Dermis microvascular lymphatic vessel endothelial cell (primary cell): Measurements from ENCODE around the gene MUC21. TPM values are rescaled to one million over a fixed set of nuclear protein-coding genes. Genes with fewer than 3 reads are reported as not detected.
"Not testable (repeated sequence)": the region's sequence is repeated elsewhere in the genome, so short reads cannot be mapped to it uniquely, and the experiment has no call there.

Experiments
- DNase-seq, 2 donors: peaks; one replicate each; pipeline versions ENCODE4 v3.0.0 to v3.0.0-alpha.2; 2010; ENCODE audit warnings: low read depth in 2 of 2
- total RNA-seq: library from RNA; depleted of rRNA; stranded (reverse); fragments of >200 nt; gene quantifications from 2 replicates; pipeline ENCODE4 v1.2.1, GENCODE V29; 2014

Gene MUC21
- total RNA-seq, 1 donor from 2014 or later, result not detected

DNA sequence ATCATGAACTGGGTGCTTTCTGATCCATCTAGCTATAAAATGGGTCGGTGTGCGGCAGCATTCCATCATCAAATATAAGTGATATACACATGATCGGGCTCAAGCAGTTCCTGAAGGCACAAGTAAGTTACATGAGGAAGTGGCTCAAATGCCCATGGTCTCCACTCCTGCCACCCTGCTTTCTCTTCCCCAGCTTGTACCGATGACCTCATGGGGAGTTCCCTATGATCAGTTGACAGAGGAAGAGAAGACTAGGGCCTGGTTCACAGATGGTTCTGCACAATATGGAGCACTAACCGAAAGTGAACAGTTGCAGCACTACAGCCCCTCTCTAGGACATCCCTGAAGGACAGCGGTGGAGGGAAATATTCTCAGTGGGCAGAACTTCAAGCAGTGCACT, 14.3 kb upstream of the MUC21 start:
- not testable (repeated sequence) for DNase-seq

DNA sequence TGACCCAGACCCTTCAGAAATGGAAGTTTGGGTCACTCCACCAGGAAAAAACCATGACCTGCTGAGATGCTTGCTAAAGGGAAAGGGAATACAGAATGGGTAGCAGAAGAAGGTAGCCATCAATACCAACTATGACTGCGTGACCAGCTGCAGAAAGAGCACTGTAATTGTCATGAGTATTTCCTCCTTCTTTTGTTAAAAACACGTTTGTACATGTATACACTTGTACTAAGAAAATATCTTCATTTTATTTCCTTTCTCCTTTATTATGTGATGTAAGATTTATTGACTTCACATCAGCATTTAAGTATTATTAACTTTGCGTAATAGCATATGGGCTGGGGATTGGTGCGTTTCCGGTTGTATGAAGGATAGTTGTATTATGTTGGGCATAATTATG, 12.6 kb upstream of the MUC21 start:
- no peak for DNase-seq

DNA sequence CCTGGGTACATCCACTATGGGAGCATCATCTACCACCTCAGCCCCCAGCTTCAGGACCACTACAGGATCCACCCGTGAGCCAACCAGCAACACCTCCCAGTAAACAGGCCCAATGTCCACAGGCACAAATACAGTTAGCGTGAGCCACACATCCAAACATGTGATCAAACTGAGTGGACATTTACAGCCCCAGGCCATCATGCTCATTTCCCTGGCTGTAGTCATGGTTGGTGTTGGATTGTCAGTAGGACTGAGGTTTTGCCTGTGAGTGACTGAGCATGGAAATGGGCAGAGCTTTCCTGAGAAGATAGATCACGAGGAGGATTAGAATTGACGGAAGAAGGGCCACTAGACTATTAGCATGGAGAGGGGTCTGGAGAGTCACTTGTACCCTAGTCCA, 10.7 kb upstream of the MUC21 start:
- DNase-seq, result no peak

GRCh38 chr6:30974490-30975252, 8.8 kb upstream of the MUC21 start:
- DNase-seq, result no peak

- DNase-seq, result no peak
Measured at GRCh38 chr6:30979141-30979540, 4.4 kb upstream of the MUC21 start.

DNA sequence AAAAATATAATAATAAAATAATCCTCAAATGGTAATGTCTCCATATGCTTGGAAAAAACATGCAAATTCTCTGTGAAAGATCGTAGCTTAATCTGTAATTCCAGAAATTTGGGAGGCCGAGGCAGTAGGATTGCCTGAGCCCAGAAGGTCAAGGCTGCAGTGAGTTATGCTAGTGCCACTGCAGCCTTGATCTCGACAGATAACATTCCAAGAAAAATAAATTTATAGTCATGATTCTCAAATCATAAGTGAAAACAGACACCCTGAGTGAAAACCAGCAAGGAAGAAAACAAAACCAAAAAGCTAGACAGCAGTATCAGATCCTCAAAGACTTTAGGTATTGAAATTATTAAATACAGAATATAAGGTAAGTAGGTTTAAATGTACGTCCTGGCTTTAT, 3.8 kb upstream of the MUC21 start:
- DNase-seq, result no peak

GRCh38 chr6:30981942-30982772, 1.4 kb upstream of the MUC21 start:
- peak; percentile 9 to 36 for DNase-seq

DNA sequence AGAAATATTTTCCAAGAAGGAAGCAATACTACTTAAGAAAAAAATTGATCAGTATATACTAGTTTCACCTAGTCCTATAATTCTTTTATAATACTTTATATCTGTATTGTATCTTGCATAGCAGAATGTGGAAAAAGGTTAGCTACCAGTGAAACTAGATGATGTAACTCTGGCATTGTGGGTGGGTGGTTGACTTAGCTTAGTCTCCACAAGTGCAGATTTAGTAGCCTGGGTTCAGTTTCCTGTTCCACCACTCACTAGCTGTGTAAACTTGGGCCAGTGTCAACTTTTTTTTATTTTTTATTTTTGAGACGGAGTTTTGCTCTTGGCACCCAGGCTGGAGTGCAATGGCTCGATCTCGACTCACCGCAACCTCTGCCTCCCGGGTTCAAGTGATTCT, 2.0 kb downstream of the MUC21 start:
- no peak for DNase-seq

DNA sequence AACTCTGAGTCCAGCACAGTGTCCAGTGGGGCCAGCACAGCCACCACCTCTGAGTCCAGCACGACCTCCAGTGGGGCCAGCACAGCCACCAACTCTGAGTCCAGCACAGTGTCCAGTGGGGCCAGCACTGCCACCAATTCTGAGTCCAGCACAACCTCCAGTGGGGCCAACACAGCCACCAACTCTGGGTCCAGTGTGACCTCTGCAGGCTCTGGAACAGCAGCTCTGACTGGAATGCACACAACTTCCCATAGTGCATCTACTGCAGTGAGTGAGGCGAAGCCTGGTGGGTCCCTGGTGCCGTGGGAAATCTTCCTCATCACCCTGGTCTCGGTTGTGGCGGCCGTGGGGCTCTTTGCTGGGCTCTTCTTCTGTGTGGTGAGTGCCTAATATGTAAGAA, 3.8 kb downstream of the MUC21 start:
- DNase-seq, result no peak

- no peak for DNase-seq
Measured at GRCh38 chr6:30988209-30988825, 4.8 kb downstream of the MUC21 start.

- peak in 1 of 2 donors; percentile 14 for DNase-seq
Measured at GRCh38 chr6:30990422-30991086, 7.0 kb downstream of the MUC21 start.

- DNase-seq, result no peak
Measured at GRCh38 chr6:30991891-30992290, 8.4 kb downstream of the MUC21 start.

DNA sequence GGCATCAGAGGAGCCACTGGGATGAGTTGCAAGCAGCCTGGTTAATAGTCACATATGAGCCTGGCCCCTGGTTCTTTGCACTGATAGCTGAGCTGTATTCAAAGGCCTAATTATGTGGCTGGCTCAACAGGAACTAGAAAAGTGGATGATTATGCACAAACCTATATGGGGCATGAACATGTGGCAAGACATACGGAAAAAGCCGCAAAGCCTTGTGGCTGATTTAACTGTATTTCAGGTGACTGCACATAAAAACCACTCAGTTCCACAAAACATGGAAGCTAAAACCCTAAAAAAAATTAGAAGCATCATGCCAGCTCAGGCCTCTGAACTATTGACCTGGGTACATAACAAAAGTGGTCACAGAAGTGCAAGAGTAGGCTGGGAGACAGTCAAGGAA, 13.8 kb downstream of the MUC21 start:
- no peak for DNase-seq

DNA sequence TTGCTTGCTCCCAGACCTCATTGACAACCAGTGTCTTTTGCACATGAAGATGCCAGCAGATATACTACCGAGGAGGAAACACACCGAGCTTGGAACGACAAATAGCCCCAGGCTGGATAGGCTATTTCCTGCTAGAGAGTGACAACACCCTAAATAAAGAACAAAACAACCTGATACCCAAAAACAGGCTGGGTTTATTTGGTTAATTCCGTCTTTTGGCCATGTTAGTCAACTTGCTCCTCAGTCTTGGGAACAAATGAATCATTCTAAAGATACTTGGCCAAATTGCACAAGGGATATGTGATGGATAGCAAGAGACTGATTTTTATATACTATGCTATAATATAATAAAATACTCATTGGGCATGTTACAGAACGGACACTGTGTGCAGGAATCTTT, 15.3 kb downstream of the MUC21 start:
- no peak for DNase-seq

GRCh38 chr6:31000067-31000860, 16.7 kb downstream of the MUC21 start:
- DNase-seq, result not testable (repeated sequence)

- DNase-seq, result no peak
Measured at GRCh38 chr6:31001281-31001888, 17.9 kb downstream of the MUC21 start.

GRCh38 chr6:31002471-31002870, 19.0 kb downstream of the MUC21 start:
- DNase-seq, result no peak

DNA sequence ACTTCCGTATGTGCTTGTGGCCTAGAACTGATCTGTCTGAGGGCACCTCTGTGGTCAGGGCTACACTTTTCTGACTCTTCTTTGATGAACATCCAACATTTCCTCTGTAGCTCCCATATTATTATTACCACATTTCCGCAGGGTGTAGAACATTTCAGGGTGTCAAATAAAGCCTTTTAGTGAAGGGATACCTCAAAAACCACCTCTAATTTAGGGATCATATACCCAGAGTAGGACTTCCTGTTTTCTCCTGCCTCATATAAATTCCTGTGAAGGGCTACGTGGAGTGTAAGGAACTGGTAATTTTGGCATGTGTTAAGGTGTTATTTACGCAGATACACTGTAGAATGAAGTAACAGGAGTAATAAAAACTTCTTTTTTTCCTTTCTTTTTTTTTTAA, 21.3 kb downstream of the MUC21 start:
- DNase-seq, result no peak

DNA sequence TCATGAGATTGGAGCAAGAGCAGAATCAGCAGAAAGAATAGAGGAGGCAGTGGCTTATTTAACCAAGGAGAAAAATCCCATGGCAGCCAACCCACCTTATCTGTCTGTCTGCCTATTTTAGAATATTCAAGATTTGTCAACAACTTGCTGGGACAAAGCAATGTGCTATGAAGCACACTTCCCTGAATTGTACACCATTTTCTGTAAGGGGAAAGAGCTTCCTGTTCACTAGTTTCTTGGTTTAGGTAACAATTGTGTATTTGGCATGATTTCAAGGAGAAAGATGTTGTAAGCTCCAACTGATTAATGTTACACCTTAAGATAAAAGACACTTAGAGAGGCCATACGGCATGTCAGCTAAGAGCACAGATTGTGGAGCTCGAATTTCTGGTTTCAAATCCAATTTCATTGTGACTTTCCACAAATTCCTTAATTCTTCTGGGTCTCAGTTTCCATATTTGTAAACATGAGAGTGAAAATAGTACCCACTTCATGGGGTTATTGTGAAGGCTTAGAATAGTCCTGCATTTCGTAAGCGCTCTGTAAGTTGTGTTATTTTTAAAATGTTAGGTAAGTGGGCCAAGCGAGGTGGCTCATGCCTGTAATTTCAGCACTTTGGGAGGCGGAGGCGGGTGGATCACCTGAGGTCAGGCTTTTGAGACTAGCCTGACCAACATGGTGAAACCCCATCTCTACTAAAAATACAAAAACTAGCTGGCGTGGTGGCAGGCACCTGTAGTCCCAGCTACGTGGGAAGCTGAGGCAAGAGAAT, 21.9 kb downstream of the MUC21 start:
- DNase-seq, result peak in 1 of 2 donors; percentile 48

DNA sequence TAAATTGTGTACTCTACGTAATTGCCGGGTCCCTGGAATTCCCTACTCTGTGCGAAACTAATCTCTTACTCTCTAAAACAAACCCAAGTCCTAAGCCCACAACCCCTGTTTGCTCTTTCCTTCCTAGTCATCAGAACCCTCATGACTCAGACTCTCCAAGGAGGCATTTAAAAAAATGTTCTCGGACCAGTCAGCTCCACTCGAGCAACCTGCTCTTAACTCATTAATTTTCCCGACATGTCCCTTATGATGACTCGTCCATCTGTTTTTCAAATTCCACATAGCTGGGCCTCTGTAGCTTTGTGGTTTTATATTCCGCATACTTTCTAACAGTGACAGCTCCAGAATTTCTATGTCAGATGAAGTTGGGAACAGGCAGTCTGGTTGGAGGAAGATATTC, 24.2 kb downstream of the MUC21 start:
- peak in 1 of 2 donors; percentile 7 for DNase-seq
